HepG2 (cell line): ENCODE results near the gene ARL16. TPM values are rescaled to one million over a fixed set of nuclear protein-coding genes. Genes with fewer than 3 reads are reported as not detected.

Experiments
- AHDC1 ChIP-seq: sonication (generic); formaldehyde crosslinking; IDR thresholded peaks from 2 replicates; pipeline ENCODE4 v1.5.1; 2020; ENCODE audit warnings: mild to moderate bottlenecking, missing genetic modification reagents, borderline replicate concordance
- ARHGAP35 ChIP-seq: sonication (generic); formaldehyde crosslinking; IDR thresholded peaks from 2 replicates; pipeline ENCODE4 v1.9.0; 2022; ENCODE audit warnings: mild to moderate bottlenecking, inconsistent platforms, moderate library complexity, missing genetic modification reagents, borderline replicate concordance
- HNRNPH1 ChIP-seq: fragments of 200-400 bp; formaldehyde crosslinking; optimal IDR thresholded peaks from 2 replicates; pipeline ENCODE3; 2017; ENCODE audit warnings: mild to moderate bottlenecking, low read depth, low read length
- MBD4 ChIP-seq: IDR thresholded peaks from 2 replicates; pipeline ENCODE4 v1.6.1; 2012; ENCODE audit warnings: low read length, inconsistent platforms, borderline replicate concordance
- MTERF4 ChIP-seq: sonication (generic); formaldehyde crosslinking; IDR thresholded peaks from 2 replicates; pipeline ENCODE4 v1.8.0; 2023; ENCODE audit warnings: mild to moderate bottlenecking, missing genetic modification reagents
- PBX2 ChIP-seq: IDR thresholded peaks from 2 replicates; pipeline ENCODE4 v1.6.1; 2016; ENCODE audit warnings: control low read depth
- TEAD3 ChIP-seq: optimal IDR thresholded peaks from 2 replicates; pipeline ENCODE3; 2016; ENCODE audit warnings: borderline replicate concordance
- ZBTB2 ChIP-seq: sonication (generic); formaldehyde crosslinking; IDR thresholded peaks from 2 replicates; pipeline ENCODE4 v1.8.0; 2022; ENCODE audit warnings: low read depth, missing genetic modification reagents
- ZKSCAN8 ChIP-seq: IDR thresholded peaks from 2 replicates; pipeline ENCODE4 v1.6.1; 2016; ENCODE audit warnings: borderline replicate concordance, missing genetic modification reagents, missing compliant biosample characterization
- ZMAT3 ChIP-seq: sonication (generic); formaldehyde crosslinking; conservative IDR thresholded peaks from 2 replicates; pipeline ENCODE4 v1.7.0; 2021; ENCODE audit warnings: missing genetic modification reagents
- ZNF274 ChIP-seq: sonication (generic); formaldehyde crosslinking; IDR thresholded peaks from 2 replicates; pipeline ENCODE4 v1.5.1; 2020; ENCODE audit warnings: mild to moderate bottlenecking, missing genetic modification reagents
- ZNF354B ChIP-seq: sonication (generic); formaldehyde crosslinking; IDR thresholded peaks from 2 replicates; pipeline ENCODE4 v1.8.0; 2022; ENCODE audit warnings: mild to moderate bottlenecking, missing genetic modification reagents
- ZNF878 ChIP-seq: sonication (generic); formaldehyde crosslinking; IDR thresholded peaks from 2 replicates; pipeline ENCODE4 v1.8.1; 2023; ENCODE audit warnings: mild to moderate bottlenecking, missing genetic modification reagents, moderate library complexity
- polyA plus RNA-seq, 8 experiments: library from polyadenylated mRNA; depleted of rRNA in 3 of 8; stranded (reverse) in 7 of 8; unstranded in 1 of 8; fragments of >200 nt; fragmentation: Illumina TruSeq in 4 of 8; extraction: Trizol in 4 of 8; gene quantifications; 2 replicates each; pipeline versions ENCODE4 v1.2.1 to v1.2.3, GENCODE V29; 2011 to 2016; ENCODE audit warnings: low read depth in 4 of 8, missing spikeins in 1 of 8, mixed read lengths in 1 of 8; ENCODE audit not compliant: insufficient read depth in 1 of 8
- total RNA-seq, 5 experiments: library from RNA; depleted of rRNA; stranded (reverse); fragments of >200 nt; fragmentation: Illumina TruSeq; extraction: Trizol; gene quantifications; 2 replicates each; pipeline ENCODE4 v1.2.3, GENCODE V29; 2016; ENCODE audit warnings: low read depth in 1 of 5

ARL16 gene
- total and polyA plus RNA-seq, 2 of the 13 experiments (the other 11 are each of a cell fraction or from before 2014, with no cell fraction given): 20.8 to 30.8 TPM

GRCh38 chr17:81683584-81684441 is at the start of gene ARL16, which contains the start of gene HGS (continued):
- TF ChIP-seq HNRNPH1 (no peak), TEAD3 (CRISPR knock-in tag) (peak; percentile 98), ARHGAP35 (CRISPR knock-in tag) (peak; percentile 19; the same call in 1 of the 2 replicates), ZKSCAN8 (CRISPR knock-in tag) (0 out of 2 replicates have a peak, but pooled peaks have one; percentile 35), ZNF274 (CRISPR knock-in tag) (no peak; the same call in 1 of the 2 replicates), MTERF4 (CRISPR knock-in tag) (peak; percentile 81; the same call in 1 of the 2 replicates), ZNF878 (no peak), ZNF354B (CRISPR knock-in tag) (no peak), ZMAT3 (no peak), PBX2 (CRISPR knock-in tag) (no peak), ZBTB2 (peak; percentile 73; the same call in 1 of the 2 replicates), AHDC1 (CRISPR knock-in tag) (no peak), MBD4 (no peak)
